SKM-1 (cell line): Measurements from ENCODE around the gene SDK2.

Experiments used
- DNase-seq: peaks from one replicate; lab custom pipeline; 2025; ENCODE audit not compliant: unreplicated experiment; lab: John Stamatoyannopoulos, UW

SDK2 gene

DNA sequence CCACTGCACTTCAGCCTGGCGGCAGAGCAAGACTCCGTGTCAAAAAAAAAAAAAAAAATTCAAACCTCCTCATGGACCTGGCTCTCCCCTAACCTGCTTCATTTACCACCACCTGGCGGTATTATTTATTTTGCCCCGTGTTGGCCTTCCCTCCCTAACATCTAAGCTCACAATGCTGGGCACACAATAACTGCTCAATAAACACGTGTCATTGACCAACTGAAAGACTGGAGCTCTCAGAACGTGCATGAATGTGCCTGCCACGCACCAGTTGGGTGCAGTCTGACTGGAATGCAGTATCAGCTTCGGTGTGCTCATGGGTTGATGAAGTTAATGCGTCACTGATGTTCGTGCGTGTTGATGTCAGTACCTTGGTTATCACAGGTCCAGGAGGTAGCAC is 268.1 kb downstream of the SDK2 start:
- DNase-seq, result no peak

DNA sequence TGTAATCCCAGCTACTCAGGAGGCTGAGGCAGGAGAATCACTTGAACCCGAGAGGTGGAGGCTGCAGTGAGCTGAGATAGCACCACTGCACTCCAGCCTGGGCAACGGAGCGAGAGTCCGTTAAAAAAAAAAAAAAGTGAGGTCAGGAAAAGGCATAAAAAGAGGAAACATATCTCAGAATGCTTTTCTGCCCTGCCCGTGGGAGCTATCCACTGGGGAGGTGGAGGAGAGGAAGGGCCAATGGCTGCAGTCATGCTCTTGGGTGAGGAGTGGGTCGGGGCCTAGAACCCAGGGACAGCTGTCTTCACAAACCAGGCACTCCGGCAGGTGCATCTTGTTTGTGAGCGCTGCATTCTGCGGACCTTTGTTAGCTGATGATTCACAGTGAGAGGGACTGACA is 272.4 kb downstream of the SDK2 start:
- DNase-seq, result no peak

DNA sequence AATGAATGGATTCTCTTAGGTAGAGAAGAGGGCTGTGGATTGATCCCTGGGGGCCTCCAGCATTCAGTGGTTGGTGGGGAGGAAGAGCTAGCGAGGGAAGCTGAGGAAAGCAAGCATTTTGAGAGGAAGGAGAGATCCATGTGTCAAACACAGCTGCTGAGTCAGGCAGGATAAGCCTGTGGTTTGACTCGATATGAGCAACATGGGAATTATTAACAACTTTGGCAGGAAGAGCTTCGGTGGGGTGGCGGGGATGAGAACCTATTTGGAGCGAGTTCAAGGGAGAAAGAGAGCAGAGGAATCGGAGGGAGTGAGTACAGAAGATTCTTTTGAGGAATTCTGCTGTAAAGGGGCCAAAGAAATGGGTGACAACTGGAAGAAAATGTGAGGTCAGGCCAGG is 273.0 kb downstream of the SDK2 start:
- no peak for DNase-seq

DNA sequence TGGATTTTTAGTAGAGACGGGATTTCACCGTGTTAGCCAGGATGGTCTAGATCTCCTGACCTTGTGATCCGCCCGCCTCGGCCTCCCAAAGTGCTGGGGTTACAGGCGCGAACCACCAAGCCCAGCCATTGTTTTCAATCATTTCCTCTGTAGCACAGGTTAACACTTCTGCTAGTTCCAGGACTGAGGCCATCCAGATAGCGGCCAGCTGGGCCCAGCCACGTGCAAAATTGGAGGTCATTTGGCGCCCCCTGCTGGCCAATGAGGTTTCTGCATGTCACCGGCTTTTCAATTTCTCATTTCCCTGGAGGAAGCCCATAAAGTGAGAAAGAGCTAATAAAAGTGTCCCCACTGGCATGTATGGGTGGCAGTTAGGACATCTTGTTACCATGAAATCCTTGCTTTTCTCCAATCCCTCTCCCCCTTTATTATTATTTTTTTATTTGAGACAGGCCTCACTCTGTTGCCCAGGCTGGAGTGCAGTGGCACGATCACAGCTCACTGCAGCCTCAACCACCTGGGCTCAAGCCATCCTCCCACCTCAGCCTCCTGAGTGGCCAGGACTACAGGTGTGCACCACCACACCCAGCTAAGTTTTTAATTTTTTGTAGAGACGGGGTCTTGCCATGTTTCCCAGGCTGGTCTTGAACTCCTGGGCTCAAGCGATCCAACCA is 274.3 kb downstream of the SDK2 start:
- DNase-seq, result peak; percentile 70

DNA sequence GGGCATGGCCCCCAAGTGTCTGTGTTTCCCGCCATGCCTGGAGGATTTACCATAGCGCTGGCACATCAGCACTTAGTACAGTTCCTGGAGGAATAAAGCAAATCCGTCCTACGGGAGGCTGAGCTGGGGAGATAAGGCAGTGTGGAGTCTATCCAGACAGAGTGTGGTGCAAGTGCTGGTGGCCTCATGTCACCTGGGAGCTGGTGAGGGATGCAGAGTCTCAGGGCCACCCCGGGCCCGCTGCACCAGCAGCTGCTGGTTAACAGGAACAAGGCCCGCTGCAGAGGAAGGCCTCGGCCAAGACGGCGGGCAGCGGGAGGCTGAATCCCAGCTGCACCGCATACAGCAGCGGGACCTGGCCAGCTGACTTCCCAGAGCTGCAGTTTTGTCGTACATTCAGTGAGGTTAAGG is 275.1 kb downstream of the SDK2 start:
- DNase-seq, result no peak

DNA sequence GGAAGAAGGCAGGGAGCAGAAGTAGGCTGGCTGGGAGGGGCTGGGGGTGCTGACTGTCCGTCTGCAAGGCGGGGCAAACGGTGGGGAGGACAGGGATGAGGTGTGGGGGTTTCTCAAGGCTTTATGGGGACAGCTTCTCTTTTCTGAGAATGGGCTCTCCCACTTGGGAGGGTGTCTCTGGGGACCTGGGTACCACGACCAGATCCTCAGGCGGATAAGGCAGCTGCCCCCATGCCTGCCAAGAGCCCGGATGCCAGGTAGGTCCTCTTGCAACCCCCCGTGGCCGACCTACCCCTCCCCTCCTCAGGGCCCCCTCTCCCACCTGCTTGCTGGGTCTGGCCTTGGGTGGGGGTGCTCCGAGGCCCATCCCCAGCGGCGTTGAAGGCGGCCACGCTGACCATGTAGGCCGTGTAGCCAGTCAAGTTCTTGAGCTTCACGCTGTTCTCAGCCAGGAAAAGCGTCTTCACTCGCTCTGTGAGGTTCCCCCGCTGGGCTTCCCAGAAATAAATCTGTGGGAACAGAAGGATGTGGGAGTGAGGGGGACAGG is 276.1 kb downstream of the SDK2 start:
- DNase-seq, result no peak

DNA sequence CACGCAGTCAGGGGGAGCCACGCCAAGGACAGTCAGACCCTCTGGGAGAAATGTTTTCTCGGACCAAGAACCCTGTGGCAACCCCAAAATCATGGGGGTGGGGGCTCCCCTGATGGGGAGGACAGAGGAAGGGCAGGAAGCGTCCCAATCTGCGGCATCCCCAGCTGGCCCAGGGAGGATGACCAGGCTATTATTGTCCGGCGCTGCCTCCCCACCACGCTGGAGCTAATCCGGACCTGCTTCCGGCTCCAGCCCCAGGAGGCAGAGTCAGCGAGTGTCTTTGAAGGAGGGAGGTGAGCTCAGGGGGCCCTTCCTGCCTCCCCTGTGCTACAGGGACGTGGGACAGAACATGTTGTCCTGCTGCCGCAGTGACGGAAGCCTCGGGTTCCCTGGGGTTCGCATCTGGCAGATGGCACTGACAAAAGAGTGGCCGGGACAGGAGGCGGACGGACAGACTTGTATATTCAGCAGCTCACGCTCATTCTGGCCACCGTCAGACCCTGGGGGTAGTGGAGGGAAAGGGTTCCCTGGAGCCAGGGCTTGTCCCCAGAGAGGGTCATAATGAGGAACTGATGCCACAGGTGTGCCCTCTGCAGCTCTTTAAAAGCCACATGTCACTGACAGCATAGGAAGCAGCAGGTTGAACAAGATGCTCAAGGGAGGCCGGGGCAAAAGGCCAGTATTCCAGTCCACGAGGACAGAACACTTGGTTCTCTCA is 278.2 kb downstream of the SDK2 start:
- DNase-seq, result no peak

DNA sequence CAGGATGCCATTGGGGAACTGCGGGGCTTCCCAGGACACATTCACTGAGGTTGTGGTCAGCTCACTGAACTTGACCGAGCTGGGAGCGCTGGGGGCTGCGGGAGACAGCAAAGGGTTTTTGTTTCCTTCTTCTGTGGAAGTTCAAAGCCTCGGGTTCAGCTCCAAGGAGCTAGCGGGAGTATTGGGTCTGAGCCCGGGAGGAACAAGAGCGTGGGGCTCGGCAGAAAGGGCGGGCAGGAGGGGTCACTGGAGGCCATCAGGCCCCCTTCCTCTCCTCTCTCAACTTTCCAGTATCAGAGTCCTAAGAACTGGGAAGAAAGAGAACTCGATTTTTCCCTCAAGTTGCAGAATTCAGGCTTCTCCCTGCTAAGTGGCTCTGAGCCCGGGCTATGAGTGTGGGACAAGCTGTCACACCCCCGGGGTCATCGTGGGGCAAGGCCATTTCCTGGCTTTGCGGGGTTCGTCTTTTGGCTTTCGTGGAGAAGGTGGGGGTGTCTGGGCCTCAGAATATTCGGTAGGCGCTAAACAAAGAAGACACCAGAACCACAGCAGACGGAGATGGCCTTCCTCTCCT is 278.9 kb downstream of the SDK2 start:
- DNase-seq, result no peak

DNA sequence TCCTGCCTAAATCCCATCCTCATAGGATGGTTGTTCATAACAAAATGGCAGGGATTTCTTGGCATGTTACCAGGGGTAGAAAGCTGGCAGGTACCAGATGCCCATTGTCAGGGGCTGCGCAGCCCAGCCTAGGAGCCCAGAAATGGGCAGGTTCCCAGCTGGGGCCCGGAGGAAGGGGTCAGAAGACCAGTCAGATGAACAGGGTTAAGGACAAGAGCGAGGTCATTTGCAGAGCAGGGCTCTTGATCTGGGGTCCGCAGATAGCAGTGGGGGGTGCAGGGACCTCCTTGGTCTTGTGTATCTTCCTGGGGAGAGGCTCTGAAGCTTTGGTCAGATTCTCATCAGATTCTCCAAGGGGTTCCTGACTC is 280.1 kb downstream of the SDK2 start:
- no peak for DNase-seq

DNA sequence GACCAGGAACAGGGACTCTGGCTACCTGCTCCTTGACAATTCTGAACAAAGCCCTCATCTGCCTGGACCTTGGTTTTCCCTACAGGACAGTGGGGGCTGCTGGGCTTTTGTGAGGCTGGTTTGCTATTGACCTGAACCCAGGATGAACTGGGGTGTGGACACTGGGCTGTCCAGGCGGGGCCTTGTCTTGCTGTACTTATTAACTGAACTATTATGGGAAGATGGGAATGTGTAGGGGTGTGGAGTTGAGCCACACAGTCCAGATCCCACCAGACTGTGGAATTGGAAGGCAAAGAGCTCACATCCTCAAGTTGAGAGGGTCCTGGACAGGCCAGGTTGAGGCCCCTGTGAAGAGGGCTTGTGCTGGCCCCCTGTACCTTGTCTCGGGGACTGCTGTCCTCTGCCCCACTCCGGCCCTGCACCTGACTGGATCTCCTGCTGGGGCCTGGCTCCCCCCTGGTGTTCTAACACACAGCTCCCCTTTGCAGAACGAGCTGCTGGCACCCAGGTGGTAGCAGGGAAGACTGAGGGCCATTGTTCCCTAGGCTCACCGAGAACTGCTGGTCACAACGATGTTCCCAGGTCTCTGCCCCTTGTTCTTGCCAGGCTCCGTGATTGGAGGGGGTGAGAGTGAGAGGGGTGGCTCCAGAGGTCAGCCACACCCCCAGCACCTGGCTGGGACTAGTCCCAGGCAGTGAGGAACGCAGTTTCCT is 280.6 kb downstream of the SDK2 start:
- DNase-seq, result no peak

DNA sequence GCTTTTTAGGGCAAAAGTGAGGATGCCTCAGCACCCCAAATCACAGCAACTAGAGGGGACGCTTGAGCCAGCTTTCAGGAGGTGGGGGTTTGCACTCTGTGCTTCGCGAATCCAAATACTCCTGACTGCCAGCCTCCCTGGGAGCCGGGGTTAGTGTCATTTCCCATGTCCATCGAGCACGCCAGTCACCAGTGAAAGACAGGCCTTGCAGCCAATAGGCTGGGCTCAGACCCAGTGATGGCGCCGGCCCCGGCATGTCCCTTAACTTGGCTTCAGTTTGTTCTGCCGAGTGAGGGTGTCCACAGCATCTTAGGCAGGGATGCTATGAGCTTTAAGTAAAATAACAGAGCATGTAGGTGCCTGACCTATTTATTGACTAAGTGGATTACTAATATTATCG is 281.5 kb downstream of the SDK2 start:
- no peak for DNase-seq

DNA sequence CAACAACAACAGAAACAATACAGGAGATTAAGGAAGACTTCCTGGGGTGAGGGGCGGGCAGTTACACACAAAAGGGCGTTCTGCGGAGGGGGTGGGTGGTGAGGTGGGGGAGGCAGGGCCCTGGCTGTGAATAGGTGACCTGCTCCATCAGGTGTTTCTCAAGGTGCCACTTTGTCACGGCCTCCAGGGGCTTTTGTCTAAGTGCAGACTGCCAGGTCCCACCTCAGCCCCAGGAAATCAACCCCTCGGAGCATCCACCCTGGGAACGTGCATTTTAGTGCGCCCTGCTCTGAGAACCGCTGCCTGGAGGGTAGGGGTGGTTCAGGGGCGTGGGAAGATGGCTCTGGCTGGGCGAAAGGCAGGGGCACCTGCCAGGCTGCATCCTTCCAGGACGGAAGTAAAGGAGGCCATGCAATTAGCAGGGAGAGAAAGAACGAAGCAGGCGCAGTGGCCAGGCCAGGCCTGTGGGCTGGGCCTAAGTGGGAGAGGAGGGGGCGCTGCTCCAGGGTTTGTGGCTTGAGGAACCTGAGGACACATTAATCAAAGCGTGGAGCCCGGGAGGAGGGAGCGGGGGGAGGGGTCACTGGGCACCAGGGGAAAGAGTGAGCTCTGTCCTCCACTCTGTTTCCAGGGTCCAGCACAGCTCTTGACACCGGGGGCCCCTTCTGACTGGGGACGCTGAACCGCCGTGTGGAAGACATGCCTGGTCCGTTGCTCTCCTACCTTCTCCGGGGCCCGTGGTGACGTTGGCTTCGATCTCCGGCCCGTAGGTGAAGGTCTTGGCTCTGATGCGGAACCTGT is 283.1 kb downstream of the SDK2 start:
- no peak for DNase-seq

DNA sequence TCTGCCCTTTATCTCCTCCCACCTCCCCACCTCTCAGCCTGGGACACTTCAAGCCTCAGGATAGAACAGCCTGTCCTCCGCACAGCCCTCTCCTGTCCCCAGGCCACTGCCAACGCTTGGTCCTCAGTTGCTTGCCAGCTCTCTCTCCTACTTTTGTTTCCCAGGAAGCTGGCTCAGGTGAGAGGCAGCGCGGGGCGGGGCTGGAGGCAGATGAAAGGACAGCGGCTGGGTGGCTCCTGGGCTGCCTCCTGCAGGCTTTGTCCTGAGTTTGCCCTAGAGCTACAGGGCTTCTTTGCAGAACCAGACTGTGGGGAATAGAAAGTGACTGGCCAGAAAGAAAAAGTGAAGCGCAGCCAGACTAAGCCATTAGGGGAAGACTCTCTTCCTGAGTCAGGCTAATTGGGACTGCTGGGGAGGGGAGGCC is 284.2 kb downstream of the SDK2 start:
- no peak for DNase-seq

DNA sequence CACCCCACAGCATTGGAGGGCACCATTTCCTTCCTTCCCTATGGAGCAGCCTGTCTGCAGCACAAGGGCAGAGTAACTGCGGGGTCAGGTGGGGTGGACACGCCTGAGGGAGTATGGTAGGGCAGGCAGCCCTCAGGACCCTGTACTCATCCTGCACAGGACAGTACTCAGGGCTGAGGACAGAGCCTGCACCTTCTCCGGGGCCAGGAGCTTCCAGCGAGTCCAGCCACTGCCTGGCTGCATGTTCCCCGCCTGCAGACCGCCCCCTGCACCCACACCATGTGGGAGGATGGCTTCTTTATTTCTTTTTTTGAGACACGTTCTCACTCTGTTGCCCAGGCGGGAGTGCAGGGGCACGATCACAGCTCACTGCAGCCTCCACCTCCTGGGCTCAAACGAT is 284.9 kb downstream of the SDK2 start:
- DNase-seq, result no peak

DNA sequence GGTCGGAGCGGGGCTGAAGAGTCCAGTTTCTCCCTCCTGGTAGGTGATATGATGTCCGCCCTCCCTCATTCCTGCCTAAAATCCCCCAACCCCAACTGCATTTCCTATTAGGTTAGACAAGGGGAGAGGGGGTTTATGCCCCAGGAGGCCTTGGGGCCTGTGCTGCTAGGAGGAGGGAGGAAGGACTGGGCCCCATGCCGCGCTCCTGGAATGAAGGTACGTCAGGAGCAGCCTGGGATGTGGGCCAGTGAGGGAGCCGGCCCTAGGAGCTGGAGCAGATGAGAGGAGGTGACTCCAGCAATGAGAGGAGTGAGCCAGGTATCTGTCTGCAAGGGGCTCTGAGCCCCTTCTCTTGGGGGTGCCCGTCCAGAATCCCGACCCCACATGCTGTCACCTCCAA is 285.6 kb downstream of the SDK2 start:
- no peak for DNase-seq

DNA sequence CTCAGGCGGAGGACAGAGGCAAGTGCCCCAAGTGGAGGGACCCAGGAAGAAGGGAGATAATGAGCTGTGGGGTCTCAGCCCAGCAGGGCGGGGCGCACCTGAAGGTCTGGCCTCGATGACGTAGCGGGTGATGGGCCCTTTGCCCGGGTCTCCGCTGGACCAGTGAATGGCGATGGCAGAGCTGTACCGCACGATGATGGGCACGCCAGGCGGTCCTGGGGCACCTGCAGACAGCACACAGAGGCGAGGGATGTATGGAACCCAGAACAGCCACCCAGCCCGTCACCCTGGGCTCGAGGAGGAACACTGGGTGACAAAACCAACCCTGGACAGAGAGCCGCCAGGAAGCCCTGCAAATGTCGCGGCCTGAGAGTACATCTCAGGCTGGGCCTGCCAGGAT is 286.3 kb downstream of the SDK2 start:
- no peak for DNase-seq

DNA sequence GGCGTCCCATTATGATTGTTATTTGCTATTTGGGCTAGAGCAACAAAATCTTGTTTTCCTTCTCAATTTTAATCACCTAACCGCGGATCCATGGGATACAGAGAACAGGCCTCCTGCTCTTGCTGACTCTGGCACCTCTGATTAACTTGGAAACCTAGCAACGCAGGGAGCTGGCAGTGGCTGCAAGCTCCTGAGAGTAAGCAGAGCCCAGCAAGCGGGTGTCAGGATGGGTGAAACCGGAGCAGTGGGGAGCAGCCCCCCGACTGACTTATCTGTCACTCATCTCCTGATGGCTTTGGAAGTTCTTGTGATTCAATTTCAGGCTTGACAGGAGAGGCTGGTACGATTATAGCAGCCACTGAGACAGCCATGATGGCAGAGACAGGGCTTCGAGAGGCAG is 286.9 kb downstream of the SDK2 start:
- no peak for DNase-seq

DNA sequence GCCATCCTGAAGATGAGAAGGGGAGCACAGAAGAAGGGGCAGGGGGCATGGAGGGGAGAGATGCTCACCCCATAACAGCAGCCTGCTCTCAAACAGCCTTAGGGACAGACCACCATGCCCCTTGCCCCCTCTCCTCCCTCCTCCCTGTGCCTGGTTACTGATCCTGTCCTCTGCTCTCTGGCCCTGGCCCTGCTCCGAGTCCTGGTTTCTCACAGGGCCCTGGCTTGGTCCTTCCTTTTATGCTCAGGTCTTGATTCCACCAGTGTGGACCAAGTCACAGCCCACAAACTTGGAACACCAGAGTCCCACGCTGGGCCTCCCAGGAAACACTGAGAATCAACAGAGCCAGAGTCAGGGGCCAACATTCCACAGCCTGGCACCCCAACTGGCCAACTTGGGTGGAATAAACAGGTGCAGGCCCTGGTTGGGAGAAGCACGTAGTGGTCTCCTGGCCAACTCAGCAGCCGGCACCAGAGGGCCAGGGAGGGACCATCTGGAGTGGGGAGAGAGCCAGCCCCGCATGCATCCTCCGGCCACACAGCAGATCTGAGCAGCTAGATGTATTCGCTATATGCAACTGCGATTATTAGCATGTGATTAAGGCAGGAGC is 287.6 kb downstream of the SDK2 start:
- DNase-seq, result no peak

DNA sequence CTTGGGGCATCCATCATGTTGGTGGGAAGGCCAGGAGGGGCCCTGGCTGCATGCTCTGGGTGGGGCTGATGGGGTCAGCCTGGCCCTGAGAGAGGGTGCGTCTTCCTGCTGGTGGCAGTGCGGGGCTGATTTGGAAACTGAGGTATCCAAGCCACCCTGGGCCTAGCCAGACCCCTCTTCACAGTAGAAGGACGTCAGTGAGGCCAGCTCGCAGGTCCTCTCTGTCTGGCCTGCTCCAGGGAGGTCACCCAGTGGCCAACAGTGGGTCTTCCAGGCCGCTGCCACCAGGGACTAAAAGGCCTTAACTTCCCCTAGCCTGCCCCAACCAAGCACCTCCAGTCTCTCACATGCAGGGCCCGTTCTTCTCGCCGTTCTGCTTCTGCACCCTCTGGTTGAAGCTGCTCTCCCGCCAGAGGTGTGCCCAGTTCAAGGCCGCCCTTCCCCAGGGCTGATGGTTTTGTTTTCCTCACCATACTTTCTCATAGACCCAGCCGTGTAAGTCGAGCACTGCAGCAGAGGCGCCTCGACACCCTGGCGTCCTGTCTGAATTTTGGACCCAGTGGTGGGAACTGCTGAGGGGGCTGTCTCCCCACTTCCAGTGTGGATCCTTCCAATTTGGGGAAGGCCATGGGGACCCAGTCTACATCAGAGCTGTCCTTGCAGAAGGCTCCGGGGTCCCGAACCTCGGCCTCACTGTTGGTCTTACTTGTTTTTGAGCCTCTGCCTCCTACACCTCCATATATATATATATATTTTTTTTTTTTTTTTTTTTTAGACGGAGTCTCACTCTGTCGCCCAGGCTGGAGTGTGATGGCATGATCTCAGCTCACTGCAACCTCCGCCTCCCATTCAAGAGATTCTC is 289.6 kb downstream of the SDK2 start:
- DNase-seq, result no peak

DNA sequence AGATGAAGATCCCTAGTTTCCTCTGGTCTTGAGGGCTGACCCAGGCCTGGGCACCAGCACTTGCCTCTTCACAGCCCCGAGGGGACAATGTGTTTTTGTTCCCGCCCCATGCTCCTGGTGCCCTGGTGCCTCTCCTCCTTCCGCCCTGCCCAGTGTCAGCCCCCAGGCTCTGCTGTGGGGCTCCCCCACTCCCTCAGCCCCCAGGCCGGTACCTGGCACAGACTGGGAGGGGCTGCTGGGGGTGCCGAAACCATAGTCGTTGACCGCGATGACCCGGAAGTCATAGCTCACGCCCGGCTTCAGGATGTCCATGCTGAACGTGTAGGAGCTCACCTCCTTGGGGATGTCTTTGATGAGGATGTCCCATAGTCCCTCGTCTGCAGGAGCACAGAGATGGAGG is 292.0 kb downstream of the SDK2 start:
- no peak for DNase-seq
